K562 (cell line): ENCODE measurements around the gene RNF41. TPM values are rescaled to one million over a fixed set of nuclear protein-coding genes. Genes with fewer than 3 reads are reported as not detected.

Experiments
- AFF1 ChIP-seq, 2 experiments: fragments of 450-650 bp; IDR thresholded peaks; 2 replicates each; pipeline ENCODE4 v1.6.1; 2018; ENCODE audit warnings: mild to moderate bottlenecking in 2 of 2, low read depth in 1 of 2; ENCODE audit not compliant: partially characterized antibody in 2 of 2
- CBX5 ChIP-seq: IDR thresholded peaks from 2 replicates; pipeline ENCODE4 v1.6.1; 2014; ENCODE audit warnings: low read depth, borderline replicate concordance
- CHD1 ChIP-seq: fragments of 200-600 bp; sonication (generic); IDR thresholded peaks from one replicate; pipeline ENCODE4 v1.6.1; 2012; ENCODE audit warnings: mild to moderate bottlenecking, moderate library complexity, low read length, inconsistent platforms
- DDX20 ChIP-seq: fragments of 450-650 bp; IDR thresholded peaks from 2 replicates; pipeline ENCODE4 v1.6.1; 2016; ENCODE audit warnings: missing genetic modification characterization, low read depth, mild to moderate bottlenecking, missing compliant biosample characterization, moderate library complexity
- KDM5B ChIP-seq: fragments of 200-600 bp; sonication (generic); IDR thresholded peaks from 2 replicates; pipeline ENCODE4 v1.6.1; 2012; ENCODE audit warnings: low read depth, mild to moderate bottlenecking, moderate library complexity, low read length, control low read depth, inconsistent platforms; ENCODE audit not compliant: insufficient replicate concordance
- POLR3G ChIP-seq: IDR thresholded peaks from 2 replicates; pipeline ENCODE4 v1.6.1; 2011; ENCODE audit not compliant: insufficient read length, insufficient replicate concordance; ENCODE audit errors: extremely low read depth
- REST ChIP-seq, 2 experiments: fragments of 450-650 bp; formaldehyde crosslinking in 1 of 2; IDR thresholded peaks; 2 replicates each; pipeline versions ENCODE4 v1.4.0 to v1.6.1; 2014 to 2020; ENCODE audit warnings: mild to moderate bottlenecking in 2 of 2, borderline replicate concordance in 1 of 2, low read depth in 1 of 2
- THRA ChIP-seq: fragments of 450-650 bp; IDR thresholded peaks from 2 replicates; pipeline ENCODE4 v1.6.1; 2017; ENCODE audit warnings: mild to moderate bottlenecking, moderate library complexity
- ZNF518B ChIP-seq: fragments of 250-450 bp; sonication (Bioruptor Pico); IDR thresholded peaks from 2 replicates; pipeline ENCODE4 v1.5.0; 2021; ENCODE audit warnings: mild to moderate bottlenecking, moderate library complexity
- ZSCAN29 ChIP-seq: fragments of 450-650 bp; IDR thresholded peaks from 2 replicates; pipeline ENCODE4 v1.6.1; 2017
- polyA plus RNA-seq, 8 experiments: library from polyadenylated mRNA; depleted of rRNA in 4 of 8; stranded (reverse) in 5 of 8; unstranded in 3 of 8; fragments of >200 nt; fragmentation: Nextera tagmentation in 2 of 8; fragmentation: Illumina TruSeq in 1 of 8; extraction: Ambion mirVana in 2 of 8; extraction: Trizol in 1 of 8; gene quantifications; 2 replicates each; pipeline versions ENCODE4 v1.2.1 to v1.2.3, GENCODE V29; 2011 to 2014; ENCODE audit warnings: inconsistent platforms in 1 of 8, missing spikeins in 1 of 8
- total RNA-seq, 7 experiments: library from RNA; depleted of rRNA in 6 of 7; stranded (reverse); fragments of >200 nt in 6 of 7; fragmentation: Illumina TruSeq in 2 of 7; extraction: Trizol in 2 of 7; gene quantifications; 2 replicates each; pipeline versions ENCODE4 v1.2.1 to v1.2.3, GENCODE V29; 2011 to 2021; ENCODE audit warnings: low replicate concordance in 1 of 7

Gene RNF41
- total and polyA plus RNA-seq, 9 of the 15 experiments (the other 6 are each of a cell fraction or from before 2014, with no cell fraction given), result 28.2 to 46.8 (median 33.8) TPM

GRCh38 chr12:56224954-56225353, 3.2 kb upstream of the RNF41 start (continued):
- TF ChIP-seq ZNF518B, result no peak
- TF ChIP-seq CBX5, result no peak
- TF ChIP-seq POLR3G, result no peak
- TF ChIP-seq ZSCAN29, result no peak
- TF ChIP-seq CHD1, result no peak
- TF ChIP-seq THRA, result no peak
- TF ChIP-seq KDM5B, result no peak
- TF ChIP-seq DDX20, result no peak
- peak in 1 of 2 experiments; percentile 47 for TF ChIP-seq AFF1 (IDR thresholded peaks at IDR 0.05; ENCODE audit: low read depth in 1 of 2, partially characterized antibody in 2 of 2)
- peak; percentile 96 for TF ChIP-seq REST (IDR thresholded peaks at IDR 0.05; ENCODE audit: borderline replicate concordance)
- TF ChIP-seq REST (CRISPR knock-in tag; IDR thresholded peaks at IDR 0.05; ENCODE audit: low read depth), result peak; percentile 88
